ENCODE data around the gene RNF13.
"Not testable (repeated sequence)": the region's sequence is repeated elsewhere in the genome, so short reads cannot be mapped to it uniquely, and the experiment has no call there.

Gene RNF13

GRCh38 chr3:149813367-149814281 is 609 bp downstream of the RNF13 start:
- H3K9me3 Mint-ChIP-seq = no peaks in the 10 kb centered on the region
- peak; percentile 37 for DNase-seq
- H3K4me1 Mint-ChIP-seq = peaks cover 53% of the 10 kb centered on the region
- peak overlapping the region; percentile 96 for H3K4me3 Mint-ChIP-seq
- H3K27me3 Mint-ChIP-seq = peaks cover 12% of the 10 kb centered on the region
- H3K27ac Mint-ChIP-seq = peak overlapping the region; percentile 99
- CTCF ChIA-PET = interaction anchor here (1.4 kb wide), 1 partner anchor 48 kb away, joined by 4 read pairs; no protein-coding TSS in a partner anchor
- H3K36me3 Mint-ChIP-seq = peaks cover 20% of the 10 kb centered on the region

- no peaks in the 10 kb centered on the region for H3K9me3 Mint-ChIP-seq
- H3K27me3 Mint-ChIP-seq = peaks cover 12% of the 10 kb centered on the region
- no peak overlapping the region for H3K27ac Mint-ChIP-seq
- H3K4me1 Mint-ChIP-seq = peaks cover 58% of the 10 kb centered on the region
- CTCF ChIA-PET = interaction anchor here (0.9 kb wide), 1 partner anchor 63 kb away, joined by 3 read pairs; the partner anchor contains the start of gene COMMD2
- DNase-seq = no peak
- no peak overlapping the region for H3K4me3 Mint-ChIP-seq
- H3K36me3 Mint-ChIP-seq = peaks cover 23% of the 10 kb centered on the region
These were observed 2.3 kb downstream of the RNF13 start for GRCh38 chr3:149815321-149815720.

GRCh38 chr3:149815728-149816127 is 2.7 kb downstream of the RNF13 start:
- Mint-ChIP-seq H3K27me3 (peaks cover 11% of the 10 kb centered on the region), H3K4me1 (peaks cover 58% of the 10 kb centered on the region), H3K27ac (no peak overlapping the region), H3K9me3 (no peaks in the 10 kb centered on the region), H3K36me3 (peaks cover 23% of the 10 kb centered on the region), H3K4me3 (no peak overlapping the region)
- DNase-seq = no peak
- CTCF ChIA-PET = no interaction called here

- no peak overlapping the region for H3K4me3 Mint-ChIP-seq
- no peak for DNase-seq
- H3K36me3 Mint-ChIP-seq = peaks cover 23% of the 10 kb centered on the region
- CTCF ChIA-PET = interaction anchor here (1.7 kb wide), 1 partner anchor 9 kb away, joined by 5 read pairs; no protein-coding TSS in a partner anchor
- H3K27me3 Mint-ChIP-seq = peaks cover 5% of the 10 kb centered on the region
- H3K27ac Mint-ChIP-seq = no peak overlapping the region
- H3K9me3 Mint-ChIP-seq = no peaks in the 10 kb centered on the region
- H3K4me1 Mint-ChIP-seq = peaks cover 58% of the 10 kb centered on the region
These were observed 3.3 kb downstream of the RNF13 start for GRCh38 chr3:149816311-149816710.

- peaks cover 23% of the 10 kb centered on the region for H3K36me3 Mint-ChIP-seq
- H3K27ac Mint-ChIP-seq = no peak overlapping the region
- H3K9me3 Mint-ChIP-seq = no peaks in the 10 kb centered on the region
- peaks cover 4% of the 10 kb centered on the region for H3K27me3 Mint-ChIP-seq
- no peak for DNase-seq
- CTCF ChIA-PET = interaction anchor here (1.7 kb wide), 1 partner anchor 9 kb away, joined by 5 read pairs; no protein-coding TSS in a partner anchor
- H3K4me1 Mint-ChIP-seq = peaks cover 57% of the 10 kb centered on the region
- no peak overlapping the region for H3K4me3 Mint-ChIP-seq
These were observed 4.0 kb downstream of the RNF13 start for GRCh38 chr3:149816986-149817385.

- H3K36me3 Mint-ChIP-seq = peaks cover 20% of the 10 kb centered on the region
- no peak overlapping the region for H3K27ac Mint-ChIP-seq
- no peaks in the 10 kb centered on the region for H3K9me3 Mint-ChIP-seq
- CTCF ChIA-PET = interaction anchor here (0.6 to 3.1 kb wide), 4 partner anchors 11 to 820 kb away, joined by 3 to 18 read pairs (median 4); no protein-coding TSS in a partner anchor
- no peak overlapping the region for H3K4me3 Mint-ChIP-seq
- peaks cover 44% of the 10 kb centered on the region for H3K4me1 Mint-ChIP-seq
- H3K27me3 Mint-ChIP-seq = no peaks in the 10 kb centered on the region
- DNase-seq = no peak
These were observed 6.4 kb downstream of the RNF13 start for GRCh38 chr3:149819432-149819831.

- CTCF ChIA-PET = interaction anchor here (3.1 kb wide), 1 partner anchor 12 kb away, joined by 18 read pairs; no protein-coding TSS in a partner anchor
- H3K27me3 Mint-ChIP-seq = no peaks in the 10 kb centered on the region
- peaks cover 37% of the 10 kb centered on the region for H3K4me1 Mint-ChIP-seq
- peaks cover 18% of the 10 kb centered on the region for H3K36me3 Mint-ChIP-seq
- no peaks in the 10 kb centered on the region for H3K9me3 Mint-ChIP-seq
- DNase-seq = no peak
- no peak overlapping the region for H3K4me3 Mint-ChIP-seq
- H3K27ac Mint-ChIP-seq = no peak overlapping the region
These were observed 7.2 kb downstream of the RNF13 start for GRCh38 chr3:149820183-149820582.

GRCh38 chr3:149826636-149827035 is 13.6 kb downstream of the RNF13 start:
- CTCF ChIA-PET = no interaction called here
- no peaks in the 10 kb centered on the region for H3K4me1 Mint-ChIP-seq
- H3K9me3 Mint-ChIP-seq = peaks cover 15% of the 10 kb centered on the region
- H3K36me3 Mint-ChIP-seq = peaks cover 20% of the 10 kb centered on the region
- H3K4me3 Mint-ChIP-seq = no peak overlapping the region
- DNase-seq = no peak
- no peak overlapping the region for H3K27ac Mint-ChIP-seq
- no peaks in the 10 kb centered on the region for H3K27me3 Mint-ChIP-seq

- peaks cover 29% of the 10 kb centered on the region for H3K9me3 Mint-ChIP-seq
- H3K27ac Mint-ChIP-seq = no peak overlapping the region
- H3K4me3 Mint-ChIP-seq = no peak overlapping the region
- H3K4me1 Mint-ChIP-seq = no peaks in the 10 kb centered on the region
- CTCF ChIA-PET = interaction anchor here (0.6 kb wide), 1 partner anchor 849 kb away, joined by 3 read pairs; no protein-coding TSS in a partner anchor
- DNase-seq = no peak
- H3K36me3 Mint-ChIP-seq = peaks cover 28% of the 10 kb centered on the region
- H3K27me3 Mint-ChIP-seq = no peaks in the 10 kb centered on the region
These were observed 15.4 kb downstream of the RNF13 start for GRCh38 chr3:149828390-149828789.

- H3K27ac Mint-ChIP-seq, H3K27me3 Mint-ChIP-seq, CTCF ChIA-PET, DNase-seq, H3K4me3 Mint-ChIP-seq, H3K4me1 Mint-ChIP-seq: not testable (repeated sequence)
- peaks cover 38% of the 10 kb centered on the region for H3K9me3 Mint-ChIP-seq
- peaks cover 29% of the 10 kb centered on the region for H3K36me3 Mint-ChIP-seq
These were observed 16.6 kb downstream of the RNF13 start for GRCh38 chr3:149829631-149830030.

GRCh38 chr3:149830902-149831301 is 17.9 kb downstream of the RNF13 start:
- CTCF ChIA-PET = no interaction called here
- peaks cover 47% of the 10 kb centered on the region for H3K9me3 Mint-ChIP-seq
- H3K27me3 Mint-ChIP-seq = no peaks in the 10 kb centered on the region
- peaks cover 28% of the 10 kb centered on the region for H3K36me3 Mint-ChIP-seq
- H3K27ac Mint-ChIP-seq = no peak overlapping the region
- no peak for DNase-seq
- no peak overlapping the region for H3K4me3 Mint-ChIP-seq
- H3K4me1 Mint-ChIP-seq = no peaks in the 10 kb centered on the region

GRCh38 chr3:149831321-149831720 is 18.3 kb downstream of the RNF13 start:
- H3K4me3 Mint-ChIP-seq = no peak overlapping the region
- peaks cover 51% of the 10 kb centered on the region for H3K9me3 Mint-ChIP-seq
- no peaks in the 10 kb centered on the region for H3K27me3 Mint-ChIP-seq
- CTCF ChIA-PET = no interaction called here
- peaks cover 28% of the 10 kb centered on the region for H3K36me3 Mint-ChIP-seq
- DNase-seq = no peak
- no peak overlapping the region for H3K27ac Mint-ChIP-seq
- H3K4me1 Mint-ChIP-seq = no peaks in the 10 kb centered on the region

- no peaks in the 10 kb centered on the region for H3K27me3 Mint-ChIP-seq
- DNase-seq = no peak
- H3K9me3 Mint-ChIP-seq = peaks cover 55% of the 10 kb centered on the region
- peaks cover 32% of the 10 kb centered on the region for H3K36me3 Mint-ChIP-seq
- H3K4me3 Mint-ChIP-seq = no peak overlapping the region
- CTCF ChIA-PET = no interaction called here
- H3K4me1 Mint-ChIP-seq = no peaks in the 10 kb centered on the region
- no peak overlapping the region for H3K27ac Mint-ChIP-seq
These were observed 19.1 kb downstream of the RNF13 start for GRCh38 chr3:149832086-149832485.

GRCh38 chr3:149833241-149833640 is 20.2 kb downstream of the RNF13 start:
- CTCF ChIA-PET = no interaction called here
- Mint-ChIP-seq H3K27ac (no peak overlapping the region), H3K36me3 (peaks cover 42% of the 10 kb centered on the region), H3K4me1 (no peaks in the 10 kb centered on the region), H3K27me3 (no peaks in the 10 kb centered on the region), H3K4me3 (no peak overlapping the region), H3K9me3 (peaks cover 66% of the 10 kb centered on the region)
- no peak for DNase-seq

- CTCF ChIA-PET, H3K27ac Mint-ChIP-seq: not testable (repeated sequence)
These were observed 25.5 kb downstream of the RNF13 start for GRCh38 chr3:149838491-149838890.

More at GRCh38 chr3:149838491-149838890, 25.5 kb downstream of the RNF13 start:
- Mint-ChIP-seq H3K4me1 (peaks cover 11% of the 10 kb centered on the region), H3K36me3 (peaks cover 29% of the 10 kb centered on the region), H3K9me3 (peaks cover 42% of the 10 kb centered on the region)
- not testable (repeated sequence) for H3K27me3 Mint-ChIP-seq, DNase-seq, H3K4me3 Mint-ChIP-seq
